Measurements from ENCODE around the gene C10orf120. TPM values are rescaled to one million over a fixed set of nuclear protein-coding genes. Genes with fewer than 3 reads are reported as not detected.

C10orf120 gene
- polyA plus RNA-seq, 2 of the 4 experiments (the other 2 are of a cell fraction): not detected

- DNase-seq (ENCODE audit: low read depth in 1 of 2, low spot score in 1 of 2) (no peak), FAIRE-seq (no peak), ATAC-seq (no peak)
- no peaks in the 10 kb centered on the region for H3K4me1 ChIP-seq
- TF ChIP-seq HES2 (IDR thresholded peaks at IDR 0.05) (no peak), ZNF302 (CRISPR knock-in tag; IDR thresholded peaks at IDR 0.05) (no peak), ZC3H11A (IDR thresholded peaks at IDR 0.05) (no peak), NPAS2 (CRISPR knock-in tag; IDR thresholded peaks at IDR 0.05; ENCODE audit: borderline replicate concordance) (no peak), ZSCAN20 (CRISPR knock-in tag; IDR thresholded peaks at IDR 0.05) (no peak), PHF8 (IDR thresholded peaks at IDR 0.05; ENCODE audit: borderline replicate concordance, low read depth) (no peak), BHLHE40 (IDR thresholded peaks at IDR 0.05; ENCODE audit: low read depth, low read length) (no peak), POLR2A (IDR thresholded peaks at IDR 0.05; ENCODE audit: low read length) (no peak)
- TF ChIP-seq, protein P1, sequence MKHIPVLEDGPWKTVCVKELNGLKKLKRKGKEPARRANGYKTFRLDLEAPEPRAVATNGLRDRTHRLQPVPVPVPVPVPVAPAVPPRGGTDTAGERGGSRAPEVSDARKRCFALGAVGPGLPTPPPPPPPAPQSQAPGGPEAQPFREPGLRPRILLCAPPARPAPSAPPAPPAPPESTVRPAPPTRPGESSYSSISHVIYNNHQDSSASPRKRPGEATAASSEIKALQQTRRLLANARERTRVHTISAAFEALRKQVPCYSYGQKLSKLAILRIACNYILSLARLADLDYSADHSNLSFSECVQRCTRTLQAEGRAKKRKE (CRISPR knock-in tag; IDR thresholded peaks at IDR 0.05; ENCODE audit: low read depth): no peak
- TF ChIP-seq, protein P2, sequence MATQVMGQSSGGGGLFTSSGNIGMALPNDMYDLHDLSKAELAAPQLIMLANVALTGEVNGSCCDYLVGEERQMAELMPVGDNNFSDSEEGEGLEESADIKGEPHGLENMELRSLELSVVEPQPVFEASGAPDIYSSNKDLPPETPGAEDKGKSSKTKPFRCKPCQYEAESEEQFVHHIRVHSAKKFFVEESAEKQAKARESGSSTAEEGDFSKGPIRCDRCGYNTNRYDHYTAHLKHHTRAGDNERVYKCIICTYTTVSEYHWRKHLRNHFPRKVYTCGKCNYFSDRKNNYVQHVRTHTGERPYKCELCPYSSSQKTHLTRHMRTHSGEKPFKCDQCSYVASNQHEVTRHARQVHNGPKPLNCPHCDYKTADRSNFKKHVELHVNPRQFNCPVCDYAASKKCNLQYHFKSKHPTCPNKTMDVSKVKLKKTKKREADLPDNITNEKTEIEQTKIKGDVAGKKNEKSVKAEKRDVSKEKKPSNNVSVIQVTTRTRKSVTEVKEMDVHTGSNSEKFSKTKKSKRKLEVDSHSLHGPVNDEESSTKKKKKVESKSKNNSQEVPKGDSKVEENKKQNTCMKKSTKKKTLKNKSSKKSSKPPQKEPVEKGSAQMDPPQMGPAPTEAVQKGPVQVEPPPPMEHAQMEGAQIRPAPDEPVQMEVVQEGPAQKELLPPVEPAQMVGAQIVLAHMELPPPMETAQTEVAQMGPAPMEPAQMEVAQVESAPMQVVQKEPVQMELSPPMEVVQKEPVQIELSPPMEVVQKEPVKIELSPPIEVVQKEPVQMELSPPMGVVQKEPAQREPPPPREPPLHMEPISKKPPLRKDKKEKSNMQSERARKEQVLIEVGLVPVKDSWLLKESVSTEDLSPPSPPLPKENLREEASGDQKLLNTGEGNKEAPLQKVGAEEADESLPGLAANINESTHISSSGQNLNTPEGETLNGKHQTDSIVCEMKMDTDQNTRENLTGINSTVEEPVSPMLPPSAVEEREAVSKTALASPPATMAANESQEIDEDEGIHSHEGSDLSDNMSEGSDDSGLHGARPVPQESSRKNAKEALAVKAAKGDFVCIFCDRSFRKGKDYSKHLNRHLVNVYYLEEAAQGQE (IDR thresholded peaks at IDR 0.05): no peak
- POLR2A ChIA-PET: no interaction called here
- WGBS (ENCODE audit: missing lambda C conversion rate): 38% methylated on average over 9 of the region's 9 CpGs
- no peaks in the 10 kb centered on the region for H3K9me3 ChIP-seq
- no peak overlapping the region for H3K27ac ChIP-seq
- H3K4me3 ChIP-seq: no peak overlapping the region
- CTCF ChIA-PET: interaction anchor here (1.3 kb wide), 1 partner anchor 14 kb away, joined by 3 read pairs; no protein-coding TSS in a partner anchor
- H3K4me2 ChIP-seq: no peak overlapping the region
Measured at GRCh38 chr10:122655524-122656307, 43.9 kb downstream of the C10orf120 start.

DNA sequence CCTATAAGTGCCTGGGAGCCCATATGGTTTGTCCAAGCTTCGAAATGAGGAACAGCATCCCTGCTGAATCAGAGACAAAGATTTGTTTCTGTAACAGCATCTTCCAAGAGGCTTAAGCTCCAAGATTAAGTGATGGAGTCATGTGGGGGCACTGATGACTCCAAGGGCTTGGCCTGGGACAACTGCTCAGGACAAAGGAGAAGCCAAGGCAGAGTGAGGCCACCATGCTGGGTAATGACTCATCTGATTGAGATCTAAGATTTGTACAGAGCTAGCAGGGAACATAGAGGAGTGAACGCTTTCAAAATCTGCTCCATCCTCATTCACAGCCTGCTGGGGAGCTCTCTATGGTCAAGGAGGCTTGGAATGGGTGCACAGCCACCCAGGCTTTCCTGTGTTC, 49.3 kb downstream of the C10orf120 start:
- H3K4me1 ChIP-seq: no peaks in the 10 kb centered on the region
- WGBS (ENCODE audit: missing lambda C conversion rate): 4% methylated on average over 2 of the region's 2 CpGs

More for the DNA sequence above, 49.3 kb downstream of the C10orf120 start:
- TF ChIP-seq, protein P2 (IDR thresholded peaks at IDR 0.05): no peak
- TF ChIP-seq FOXS1 (CRISPR knock-in tag; IDR thresholded peaks at IDR 0.05) (no peak), FOSB (CRISPR knock-in tag; IDR thresholded peaks at IDR 0.05) (no peak), MAFK (IDR thresholded peaks at IDR 0.05; ENCODE audit: partially characterized antibody) (no peak), CBX8 (IDR thresholded peaks at IDR 0.05) (no peak), HOXB13 (CRISPR knock-in tag; IDR thresholded peaks at IDR 0.05; ENCODE audit: low read depth) (no peak), JUNB (IDR thresholded peaks at IDR 0.05) (no peak), NPAS2 (CRISPR knock-in tag; IDR thresholded peaks at IDR 0.05; ENCODE audit: borderline replicate concordance) (no peak), TFCP2L1 (CRISPR knock-in tag; IDR thresholded peaks at IDR 0.05) (no peak), CBX2 (IDR thresholded peaks at IDR 0.05; ENCODE audit: borderline replicate concordance, low read depth) (no peak), SMC3 (IDR thresholded peaks at IDR 0.05) (no peak), MYC (IDR thresholded peaks at IDR 0.05; ENCODE audit: borderline replicate concordance, low read length) (no peak), EP300 (IDR thresholded peaks at IDR 0.05) (no peak)
- TF ChIP-seq, protein P3, sequence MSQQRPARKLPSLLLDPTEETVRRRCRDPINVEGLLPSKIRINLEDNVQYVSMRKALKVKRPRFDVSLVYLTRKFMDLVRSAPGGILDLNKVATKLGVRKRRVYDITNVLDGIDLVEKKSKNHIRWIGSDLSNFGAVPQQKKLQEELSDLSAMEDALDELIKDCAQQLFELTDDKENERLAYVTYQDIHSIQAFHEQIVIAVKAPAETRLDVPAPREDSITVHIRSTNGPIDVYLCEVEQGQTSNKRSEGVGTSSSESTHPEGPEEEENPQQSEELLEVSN (IDR thresholded peaks at IDR 0.05; ENCODE audit: borderline replicate concordance, low read depth): no peak
- TF ChIP-seq, protein P1 (CRISPR knock-in tag; IDR thresholded peaks at IDR 0.05; ENCODE audit: low read depth): no peak
- Histone ChIP-seq H3K27ac (no peak overlapping the region), H3K4me3 (no peak overlapping the region), H3K9me3 (no peaks in the 10 kb centered on the region), H3K4me2 (no peak overlapping the region)
- DNase-seq (ENCODE audit: low read depth in 1 of 2, low spot score in 1 of 2): no peak
- ATAC-seq: no peak
- POLR2A ChIA-PET: no interaction called here
- CTCF ChIA-PET: interaction anchor here (2.4 to 3.7 kb wide), 3 partner anchors 9 to 54 kb away, joined by 19 to 34 read pairs (median 25); no protein-coding TSS in a partner anchor
- no peak for FAIRE-seq

Measured in A549 (cell line).